Nephron (organoid): ENCODE results near the gene SETBP1.

Source experiments
- H3K27ac Mint-ChIP-seq, 3 experiments: 2 replicates each; pipeline ENCODE4 v1.8.0; 2020; ENCODE audit warnings: mixed read lengths in 3 of 3, mild to moderate bottlenecking in 2 of 3, moderate library complexity in 1 of 3
- H3K27me3 Mint-ChIP-seq: 2 replicates; pipeline ENCODE4 v1.8.0; 2021; ENCODE audit warnings: low read depth, mild to moderate bottlenecking, moderate library complexity, mixed read lengths
- H3K36me3 Mint-ChIP-seq: 2 replicates; pipeline ENCODE4 v1.8.0; 2020; ENCODE audit warnings: low read depth, mixed read lengths
- H3K4me1 Mint-ChIP-seq: 2 replicates; pipeline ENCODE4 v1.8.0; 2020; ENCODE audit warnings: mixed read lengths
- H3K4me3 Mint-ChIP-seq, 3 experiments: 2 replicates each; pipeline ENCODE4 v1.8.0; 2020; ENCODE audit warnings: mild to moderate bottlenecking in 3 of 3, mixed read lengths in 3 of 3, moderate library complexity in 2 of 3
- H3K9me3 Mint-ChIP-seq: 2 replicates; pipeline ENCODE4 v1.8.0; 2020; ENCODE audit warnings: mixed read lengths
- TF ChIP-seq, protein P1 (sequence below), 3 experiments: fragments of 200-600 bp; sonication (generic); IDR thresholded peaks; one replicate each; pipeline ENCODE4 v1.5.0; 2021; ENCODE audit warnings: antibody characterized with exemption in 3 of 3; ENCODE audit not compliant: unreplicated experiment in 3 of 3

Gene SETBP1

DNA sequence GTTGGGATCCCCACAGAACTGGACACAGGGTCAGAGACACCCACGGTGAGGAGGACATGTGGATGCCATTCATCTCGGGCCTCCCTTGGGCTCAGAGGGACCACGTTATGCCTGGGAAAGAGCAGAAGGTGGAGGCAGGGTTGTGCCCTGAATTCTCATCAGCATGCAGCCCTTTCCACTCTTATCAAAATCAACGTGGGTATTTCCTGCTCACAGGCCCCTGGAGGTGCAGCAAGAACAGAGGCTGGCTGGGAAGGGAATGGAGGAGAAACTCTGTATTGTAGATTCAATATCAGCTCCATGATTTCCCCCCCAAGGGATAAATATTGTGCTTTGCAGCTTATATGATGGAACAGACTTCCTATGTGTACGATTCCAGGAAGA, 90.9 kb downstream of the SETBP1 start:
- Mint-ChIP-seq H3K27ac (peak overlapping the region; percentile 48 to 73 (median 59)), H3K27me3 (no peaks in the 10 kb centered on the region), H3K9me3 (no peaks in the 10 kb centered on the region), H3K4me1 (peaks cover 67% of the 10 kb centered on the region), H3K36me3 (peaks cover 11% of the 10 kb centered on the region), H3K4me3 (no peak overlapping the region)
- TF ChIP-seq, protein P1, sequence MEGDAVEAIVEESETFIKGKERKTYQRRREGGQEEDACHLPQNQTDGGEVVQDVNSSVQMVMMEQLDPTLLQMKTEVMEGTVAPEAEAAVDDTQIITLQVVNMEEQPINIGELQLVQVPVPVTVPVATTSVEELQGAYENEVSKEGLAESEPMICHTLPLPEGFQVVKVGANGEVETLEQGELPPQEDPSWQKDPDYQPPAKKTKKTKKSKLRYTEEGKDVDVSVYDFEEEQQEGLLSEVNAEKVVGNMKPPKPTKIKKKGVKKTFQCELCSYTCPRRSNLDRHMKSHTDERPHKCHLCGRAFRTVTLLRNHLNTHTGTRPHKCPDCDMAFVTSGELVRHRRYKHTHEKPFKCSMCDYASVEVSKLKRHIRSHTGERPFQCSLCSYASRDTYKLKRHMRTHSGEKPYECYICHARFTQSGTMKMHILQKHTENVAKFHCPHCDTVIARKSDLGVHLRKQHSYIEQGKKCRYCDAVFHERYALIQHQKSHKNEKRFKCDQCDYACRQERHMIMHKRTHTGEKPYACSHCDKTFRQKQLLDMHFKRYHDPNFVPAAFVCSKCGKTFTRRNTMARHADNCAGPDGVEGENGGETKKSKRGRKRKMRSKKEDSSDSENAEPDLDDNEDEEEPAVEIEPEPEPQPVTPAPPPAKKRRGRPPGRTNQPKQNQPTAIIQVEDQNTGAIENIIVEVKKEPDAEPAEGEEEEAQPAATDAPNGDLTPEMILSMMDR (IDR thresholded peaks at IDR 0.05; ENCODE audit: unreplicated experiment in 3 of 3): no peak

DNA sequence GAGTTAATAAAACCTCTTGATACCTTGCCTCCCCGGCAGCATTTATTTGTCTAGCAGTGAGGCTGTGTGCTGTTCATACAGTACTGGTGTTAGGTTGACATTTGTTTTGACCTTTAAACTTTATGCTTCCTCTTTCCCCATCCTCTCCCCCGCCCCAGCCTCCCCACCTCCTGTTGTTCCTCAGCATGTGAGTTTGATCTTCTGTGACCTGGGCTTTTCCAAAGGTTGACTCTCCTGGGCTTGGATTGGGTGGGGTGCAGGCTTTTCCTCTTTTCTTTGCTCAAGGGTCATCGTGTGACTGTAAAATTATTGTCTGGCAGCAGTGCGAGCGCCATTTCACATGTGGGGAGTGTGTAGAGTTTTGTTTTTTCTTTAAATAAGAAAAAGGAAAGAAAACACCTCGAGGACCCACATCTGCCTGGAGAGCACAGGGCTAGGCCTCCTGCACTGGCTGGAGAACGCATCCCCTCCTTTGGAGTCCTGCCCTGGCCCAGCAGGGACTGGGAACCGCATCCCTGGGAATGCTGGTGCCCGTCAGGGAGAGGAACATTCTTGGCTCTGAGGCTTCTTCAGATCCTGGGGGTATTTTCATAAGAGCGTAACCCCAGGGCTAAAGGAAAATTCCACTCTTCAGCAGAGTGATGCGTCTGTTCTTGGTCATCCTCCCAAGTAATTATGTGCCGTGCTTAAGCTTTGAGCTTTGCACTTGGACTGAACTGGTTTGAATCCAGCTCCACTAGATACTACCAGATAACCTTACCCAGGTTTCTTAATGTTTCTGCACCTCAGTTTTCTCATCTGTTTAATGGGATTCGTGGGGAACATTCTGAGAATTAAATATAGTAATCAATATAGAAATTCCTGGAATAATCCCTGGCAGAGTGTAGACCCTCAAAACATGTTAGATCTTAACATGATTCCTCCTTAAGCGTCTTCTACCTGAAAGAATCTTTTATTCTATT, 91.5 kb downstream of the SETBP1 start:
- Mint-ChIP-seq H3K36me3 (peaks cover 9% of the 10 kb centered on the region), H3K9me3 (no peaks in the 10 kb centered on the region), H3K4me1 (peaks cover 68% of the 10 kb centered on the region), H3K27ac (peak overlapping the region; percentile 48 to 73 (median 59)), H3K27me3 (no peaks in the 10 kb centered on the region), H3K4me3 (no peak overlapping the region)
- TF ChIP-seq, protein P1 (IDR thresholded peaks at IDR 0.05; ENCODE audit: unreplicated experiment in 3 of 3): no peak

DNA sequence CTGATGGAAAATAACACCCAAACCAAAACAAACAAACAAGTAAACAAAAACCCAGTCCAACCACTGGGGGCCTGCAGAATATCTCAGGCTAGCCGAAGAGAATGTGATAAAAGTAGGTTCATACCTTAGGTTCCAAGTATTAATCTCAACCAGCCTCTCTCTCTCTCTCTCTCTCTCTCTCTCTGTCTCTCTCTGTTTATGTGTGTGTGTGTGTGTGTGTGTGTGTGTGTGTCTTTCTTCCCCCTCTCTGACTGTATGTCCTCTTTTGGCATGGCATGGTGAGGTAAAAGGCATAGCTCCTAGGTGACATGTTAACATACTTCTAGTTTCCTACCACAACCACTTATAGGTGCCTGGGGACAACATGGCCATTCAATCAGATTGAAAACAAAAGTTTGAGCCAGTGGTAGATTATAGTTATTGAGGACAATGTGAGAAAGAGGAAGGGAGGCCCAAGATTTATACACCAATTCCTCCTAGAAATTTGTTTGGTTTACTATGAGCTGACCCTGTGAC, 93.0 kb downstream of the SETBP1 start:
- Mint-ChIP-seq H3K4me1 (peaks cover 74% of the 10 kb centered on the region), H3K27ac (peak overlapping the region; percentile 16 to 52 (median 36)), H3K27me3 (no peaks in the 10 kb centered on the region), H3K4me3 (no peak overlapping the region), H3K36me3 (peaks cover 2% of the 10 kb centered on the region), H3K9me3 (no peaks in the 10 kb centered on the region)
- TF ChIP-seq, protein P1 (IDR thresholded peaks at IDR 0.05; ENCODE audit: unreplicated experiment in 3 of 3): no peak

DNA sequence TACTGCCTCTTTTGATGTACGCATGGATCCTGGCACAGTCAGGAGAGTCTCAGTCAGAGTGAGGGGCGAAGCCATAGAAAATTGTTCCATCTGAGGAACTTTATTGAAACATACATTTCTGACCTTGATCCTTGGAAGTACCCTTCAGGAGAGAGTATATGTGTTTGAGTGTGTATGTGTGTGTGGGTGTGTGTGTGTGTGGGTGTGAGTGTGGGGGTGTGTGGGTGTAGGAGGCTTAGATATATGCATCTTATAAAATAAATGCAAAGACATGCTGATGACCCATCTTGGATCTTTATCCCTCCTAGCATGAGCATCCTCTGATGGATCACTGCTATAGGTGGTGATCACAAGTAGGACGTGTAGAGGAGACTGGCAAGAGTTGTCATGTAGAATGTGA, 93.5 kb downstream of the SETBP1 start:
- Mint-ChIP-seq H3K27ac (peak overlapping the region; percentile 5 to 46 (median 16)), H3K27me3 (no peaks in the 10 kb centered on the region), H3K9me3 (no peaks in the 10 kb centered on the region), H3K4me3 (no peak overlapping the region), H3K4me1 (peaks cover 77% of the 10 kb centered on the region), H3K36me3 (no peaks in the 10 kb centered on the region)
- TF ChIP-seq, protein P1 (IDR thresholded peaks at IDR 0.05; ENCODE audit: unreplicated experiment in 3 of 3): no peak

DNA sequence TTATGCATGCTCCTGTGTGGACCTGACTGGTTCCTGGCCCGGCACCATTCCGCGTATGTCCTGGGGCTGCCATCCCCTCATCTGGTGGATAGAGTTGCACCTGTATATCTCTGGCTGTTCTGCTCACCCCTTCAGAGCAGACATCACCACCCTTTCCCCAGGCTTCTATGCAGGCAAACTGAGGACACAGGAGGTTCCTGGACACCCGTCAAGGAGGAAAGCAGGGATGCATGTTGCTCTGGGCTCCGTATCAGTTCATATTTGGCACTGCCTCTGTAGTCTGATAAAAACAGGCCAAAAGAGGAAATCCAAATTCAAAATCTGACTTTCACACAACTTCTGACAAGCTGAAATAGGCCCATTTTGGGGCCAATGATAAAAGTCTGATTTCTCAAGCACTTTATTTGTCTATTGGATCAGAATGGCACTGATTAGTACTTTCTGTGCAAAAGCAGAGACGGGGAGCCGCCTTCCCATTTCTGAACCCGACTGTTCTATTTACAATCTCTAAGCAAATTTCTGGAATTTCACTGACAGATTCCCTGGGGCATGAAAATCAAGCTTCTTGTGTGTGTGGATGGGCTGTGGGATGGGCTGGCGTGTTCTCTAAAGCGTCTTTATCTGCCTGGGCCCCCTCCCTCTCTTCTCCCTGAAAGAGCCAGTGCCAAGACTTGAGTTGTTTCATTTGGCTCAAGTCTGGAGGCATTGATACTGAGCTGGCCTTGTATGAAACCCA, 96.9 kb downstream of the SETBP1 start:
- Mint-ChIP-seq H3K9me3 (no peaks in the 10 kb centered on the region), H3K4me3 (no peak overlapping the region), H3K36me3 (no peaks in the 10 kb centered on the region), H3K27me3 (no peaks in the 10 kb centered on the region), H3K27ac (peak overlapping the region; percentile 75 to 92 (median 81)), H3K4me1 (peaks cover 83% of the 10 kb centered on the region)
- TF ChIP-seq, protein P1 (IDR thresholded peaks at IDR 0.05; ENCODE audit: unreplicated experiment in 3 of 3): no peak
